ENCODE measurements around the gene ANGPTL2.

DNA sequence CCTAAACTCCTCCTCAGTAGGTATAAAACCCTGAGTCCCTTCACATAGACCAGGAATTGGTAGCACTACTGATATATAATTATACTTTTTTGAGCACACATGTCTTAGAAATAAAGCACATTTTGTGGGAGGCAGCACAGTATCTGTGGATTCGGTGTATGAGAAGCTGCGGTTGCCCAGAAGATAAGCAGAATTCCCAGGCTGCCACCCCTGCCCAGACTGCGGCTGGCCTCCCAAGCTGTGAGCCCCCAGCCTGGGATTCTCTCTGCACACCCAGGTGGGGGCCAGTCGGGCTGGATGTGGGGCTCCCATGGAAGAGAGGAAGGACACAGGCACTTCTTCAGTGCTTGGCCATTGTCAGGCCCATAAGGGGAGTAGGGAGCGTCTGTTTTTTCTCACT lies 25.6 kb upstream of the ANGPTL2 start:
- TF ChIP-seq, protein P1, sequence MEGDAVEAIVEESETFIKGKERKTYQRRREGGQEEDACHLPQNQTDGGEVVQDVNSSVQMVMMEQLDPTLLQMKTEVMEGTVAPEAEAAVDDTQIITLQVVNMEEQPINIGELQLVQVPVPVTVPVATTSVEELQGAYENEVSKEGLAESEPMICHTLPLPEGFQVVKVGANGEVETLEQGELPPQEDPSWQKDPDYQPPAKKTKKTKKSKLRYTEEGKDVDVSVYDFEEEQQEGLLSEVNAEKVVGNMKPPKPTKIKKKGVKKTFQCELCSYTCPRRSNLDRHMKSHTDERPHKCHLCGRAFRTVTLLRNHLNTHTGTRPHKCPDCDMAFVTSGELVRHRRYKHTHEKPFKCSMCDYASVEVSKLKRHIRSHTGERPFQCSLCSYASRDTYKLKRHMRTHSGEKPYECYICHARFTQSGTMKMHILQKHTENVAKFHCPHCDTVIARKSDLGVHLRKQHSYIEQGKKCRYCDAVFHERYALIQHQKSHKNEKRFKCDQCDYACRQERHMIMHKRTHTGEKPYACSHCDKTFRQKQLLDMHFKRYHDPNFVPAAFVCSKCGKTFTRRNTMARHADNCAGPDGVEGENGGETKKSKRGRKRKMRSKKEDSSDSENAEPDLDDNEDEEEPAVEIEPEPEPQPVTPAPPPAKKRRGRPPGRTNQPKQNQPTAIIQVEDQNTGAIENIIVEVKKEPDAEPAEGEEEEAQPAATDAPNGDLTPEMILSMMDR (IDR thresholded peaks at IDR 0.05), result no peak
- no peak for TF ChIP-seq EP300 (IDR thresholded peaks at IDR 0.05)
